SK-N-SH (cell line): ENCODE data around the gene SERTAD2.

Experiments used
- MEF2A ChIP-seq: IDR thresholded peaks from 2 replicates; pipeline ENCODE4 v1.4.0; 2012; ENCODE audit warnings: low read depth, borderline replicate concordance
- MXI1 ChIP-seq: IDR thresholded peaks from 2 replicates; pipeline ENCODE4 v1.6.1; 2012; ENCODE audit warnings: mild to moderate bottlenecking, low read depth, low read length, improper control_type of control experiment
- RAD21 ChIP-seq: IDR thresholded peaks from 2 replicates; pipeline ENCODE4 v1.6.1; 2012; ENCODE audit warnings: mild to moderate bottlenecking, low read length
- REST ChIP-seq: IDR thresholded peaks from 2 replicates; pipeline ENCODE4 v1.6.1; 2012; ENCODE audit warnings: mild to moderate bottlenecking, low read depth, low read length, moderate library complexity
- RFX5 ChIP-seq: IDR thresholded peaks from 2 replicates; pipeline ENCODE4 v1.6.1; 2012; ENCODE audit warnings: mild to moderate bottlenecking, improper control_type of control experiment, low read length
- TAF1 ChIP-seq: IDR thresholded peaks from 2 replicates; pipeline ENCODE4 v1.6.1; 2012; ENCODE audit warnings: low read depth, mild to moderate bottlenecking, low read length, moderate library complexity, borderline replicate concordance
- TF ChIP-seq, protein P1 (sequence below): IDR thresholded peaks from 2 replicates; pipeline ENCODE4 v1.4.0; 2012; ENCODE audit warnings: low read depth
- TF ChIP-seq, protein P2 (sequence below): fragments of 200-600 bp; sonication (generic); IDR thresholded peaks from 2 replicates; pipeline ENCODE4 v1.6.1; 2017; ENCODE audit warnings: antibody characterized with exemption, mild to moderate bottlenecking, moderate library complexity

GRCh38 chr2:64587561-64587960, 66.2 kb downstream of the SERTAD2 start:
- TF ChIP-seq MXI1 (no peak), TAF1 (no peak), RAD21 (no peak), MEF2A (no peak), REST (no peak), RFX5 (no peak)
- TF ChIP-seq, protein P1, sequence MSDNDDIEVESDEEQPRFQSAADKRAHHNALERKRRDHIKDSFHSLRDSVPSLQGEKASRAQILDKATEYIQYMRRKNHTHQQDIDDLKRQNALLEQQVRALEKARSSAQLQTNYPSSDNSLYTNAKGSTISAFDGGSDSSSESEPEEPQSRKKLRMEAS: no peak
- TF ChIP-seq, protein P2, sequence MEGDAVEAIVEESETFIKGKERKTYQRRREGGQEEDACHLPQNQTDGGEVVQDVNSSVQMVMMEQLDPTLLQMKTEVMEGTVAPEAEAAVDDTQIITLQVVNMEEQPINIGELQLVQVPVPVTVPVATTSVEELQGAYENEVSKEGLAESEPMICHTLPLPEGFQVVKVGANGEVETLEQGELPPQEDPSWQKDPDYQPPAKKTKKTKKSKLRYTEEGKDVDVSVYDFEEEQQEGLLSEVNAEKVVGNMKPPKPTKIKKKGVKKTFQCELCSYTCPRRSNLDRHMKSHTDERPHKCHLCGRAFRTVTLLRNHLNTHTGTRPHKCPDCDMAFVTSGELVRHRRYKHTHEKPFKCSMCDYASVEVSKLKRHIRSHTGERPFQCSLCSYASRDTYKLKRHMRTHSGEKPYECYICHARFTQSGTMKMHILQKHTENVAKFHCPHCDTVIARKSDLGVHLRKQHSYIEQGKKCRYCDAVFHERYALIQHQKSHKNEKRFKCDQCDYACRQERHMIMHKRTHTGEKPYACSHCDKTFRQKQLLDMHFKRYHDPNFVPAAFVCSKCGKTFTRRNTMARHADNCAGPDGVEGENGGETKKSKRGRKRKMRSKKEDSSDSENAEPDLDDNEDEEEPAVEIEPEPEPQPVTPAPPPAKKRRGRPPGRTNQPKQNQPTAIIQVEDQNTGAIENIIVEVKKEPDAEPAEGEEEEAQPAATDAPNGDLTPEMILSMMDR: no peak
